Liver (tissue), 9 donors: ENCODE measurements around the gene TMEM86A. TPM values are rescaled to one million over a fixed set of nuclear protein-coding genes. Genes with fewer than 3 reads are reported as not detected.

ENCODE experiments used
- DNase-seq: peaks from one replicate; pipeline ENCODE4 v3.0.0-alpha.2; 2017; ENCODE audit warnings: low spot score
- H3K27ac ChIP-seq, 2 donors: one replicate each; pipeline ENCODE4 v1.7.0; 2013; ENCODE audit warnings: inconsistent platforms in 2 of 2, low read length in 2 of 2, control low read depth in 1 of 2, low read depth in 1 of 2, mild to moderate bottlenecking in 1 of 2
- H3K27me3 ChIP-seq, 4 donors: one replicate each; pipeline versions ENCODE4 v1.6.1 to v1.7.0; 2013; ENCODE audit warnings: low read length in 3 of 4, inconsistent platforms in 1 of 4, mild to moderate bottlenecking in 1 of 4, moderate library complexity in 1 of 4; ENCODE audit not compliant: control insufficient read depth in 4 of 4, insufficient read depth in 4 of 4
- H3K36me3 ChIP-seq, 4 donors: one replicate each; pipeline versions ENCODE4 v1.6.1 to v1.7.0; 2013; ENCODE audit warnings: low read length in 3 of 4, mild to moderate bottlenecking in 3 of 4, low read depth in 1 of 4, moderate library complexity in 1 of 4; ENCODE audit not compliant: control insufficient read depth in 4 of 4, insufficient read depth in 3 of 4
- H3K4me1 ChIP-seq, 4 donors: one replicate each; pipeline versions ENCODE4 v1.6.1 to v1.7.0; 2013; ENCODE audit warnings: low read length in 3 of 4, mild to moderate bottlenecking in 3 of 4, moderate library complexity in 1 of 4; ENCODE audit not compliant: control insufficient read depth in 4 of 4, insufficient read depth in 4 of 4
- H3K4me3 ChIP-seq, 3 donors: one replicate each; pipeline versions ENCODE4 v1.6.1 to v1.7.0; 2013; ENCODE audit warnings: low read length in 3 of 3, control low read depth in 1 of 3, low read depth in 1 of 3, mild to moderate bottlenecking in 1 of 3
- H3K9ac ChIP-seq, 2 donors: one replicate each; pipeline ENCODE4 v1.7.0; 2013; ENCODE audit warnings: low read length in 2 of 2, mild to moderate bottlenecking in 2 of 2, moderate library complexity in 2 of 2, control low read depth in 1 of 2, low read depth in 1 of 2
- H3K9me3 ChIP-seq, 4 donors: one replicate each; pipeline versions ENCODE4 v1.6.1 to v1.7.0; 2013; ENCODE audit warnings: low read length in 3 of 4; ENCODE audit not compliant: control insufficient read depth in 4 of 4
- ATF3 ChIP-seq: IDR thresholded peaks from 2 replicates; pipeline ENCODE4 v1.6.1; 2016; ENCODE audit warnings: antibody characterized with exemption
- CTCF ChIP-seq: fragments of 150-350 bp; IDR thresholded peaks from 2 replicates; pipeline ENCODE4 v1.5.1; 2017; ENCODE audit warnings: improper control_type of control experiment, low read depth, low read length; ENCODE audit not compliant: missing input control
- EGR1 ChIP-seq, 2 donors: IDR thresholded peaks; 2 replicates each; pipeline ENCODE4 v1.6.1; 2016 to 2018; ENCODE audit warnings: antibody characterized with exemption in 2 of 2, low read depth in 2 of 2
- FOXA1 ChIP-seq: IDR thresholded peaks from 2 replicates; pipeline ENCODE4 v1.6.1; 2016; ENCODE audit warnings: antibody characterized with exemption
- FOXA2 ChIP-seq: IDR thresholded peaks from 2 replicates; pipeline ENCODE4 v1.6.1; 2016; ENCODE audit warnings: antibody characterized with exemption
- GABPA ChIP-seq, 2 donors: IDR thresholded peaks in 1 of 2; conservative IDR thresholded peaks in 1 of 2; 2 replicates each; pipeline ENCODE4 v1.6.1; 2016; ENCODE audit warnings: antibody characterized with exemption in 2 of 2, mild to moderate bottlenecking in 1 of 2, moderate library complexity in 1 of 2
- HNF4A ChIP-seq, 2 donors: conservative IDR thresholded peaks; 2 replicates each; pipeline ENCODE4 v1.6.1; 2016; ENCODE audit warnings: antibody characterized with exemption in 2 of 2, mild to moderate bottlenecking in 2 of 2
- HNF4G ChIP-seq: IDR thresholded peaks from 2 replicates; pipeline ENCODE4 v1.6.1; 2016; ENCODE audit warnings: antibody characterized with exemption
- JUND ChIP-seq, 2 donors: IDR thresholded peaks; 2 replicates each; pipeline ENCODE4 v1.6.1; 2016; ENCODE audit warnings: antibody characterized with exemption in 2 of 2
- MAX ChIP-seq: IDR thresholded peaks from 2 replicates; pipeline ENCODE4 v1.6.1; 2016; ENCODE audit warnings: antibody characterized with exemption
- RAD21 ChIP-seq, 2 donors: IDR thresholded peaks; 2 replicates each; pipeline ENCODE4 v1.6.1; 2016; ENCODE audit warnings: antibody characterized with exemption in 2 of 2, mild to moderate bottlenecking in 2 of 2
- REST ChIP-seq: IDR thresholded peaks from 2 replicates; pipeline ENCODE4 v1.6.1; 2016; ENCODE audit warnings: antibody characterized with exemption, mild to moderate bottlenecking
- RXRA ChIP-seq, 2 donors: IDR thresholded peaks; 2 replicates each; pipeline ENCODE4 v1.6.1; 2017 to 2018; ENCODE audit warnings: antibody characterized with exemption in 2 of 2, mild to moderate bottlenecking in 1 of 2
- SP1 ChIP-seq: IDR thresholded peaks from 2 replicates; pipeline ENCODE4 v1.6.1; 2018; ENCODE audit warnings: antibody characterized with exemption, mild to moderate bottlenecking
- TAF1 ChIP-seq: conservative IDR thresholded peaks from 2 replicates; pipeline ENCODE4 v1.6.1; 2016; ENCODE audit warnings: antibody characterized with exemption, mild to moderate bottlenecking
- YY1 ChIP-seq: IDR thresholded peaks from 2 replicates; pipeline ENCODE4 v1.6.1; 2016; ENCODE audit warnings: antibody characterized with exemption, mild to moderate bottlenecking
- WGBS: extraction: QIAGEN DNeasy Blood & Tissue Kit; methylation state at CpG from one replicate; pipeline ENCODE4 v1.1.7; 2013; 5-methylcytosine and 5-hydroxymethylcytosine counted together
- polyA plus RNA-seq, 2 donors: library from polyadenylated mRNA; stranded (reverse) in 1 of 2; unstranded in 1 of 2; fragments of 200-250 nt in 1 of 2; fragments of >200 nt in 1 of 2; fragmentation: Nextera tagmentation in 1 of 2; extraction: Ambion mirVana in 1 of 2; gene quantifications; one replicate each; pipeline versions ENCODE4 v1.2.1 to v1.2.3, GENCODE V29; 2013 to 2015
- total RNA-seq, 2 donors: library from RNA; depleted of rRNA; stranded (reverse); fragments of >200 nt; gene quantifications; one replicate each; pipeline ENCODE4 v1.2.3, GENCODE V29; 2014
- donor health status: healthy.
- donor health status: healthy.
- donor health status: healthy.
- donor health status: healthy.
- donor health status: healthy.

Gene TMEM86A
- total and polyA plus RNA-seq, 4 donors, result 1.8 to 2.7 (median 2.0) TPM

GRCh38 chr11:18745251-18745650, 46.7 kb downstream of the TMEM86A start:
- H3K4me3 ChIP-seq, result no peak overlapping the region
- H3K27ac ChIP-seq, result no peak overlapping the region
- no peaks in the 10 kb centered on the region for H3K27me3 ChIP-seq
- H3K9ac ChIP-seq, result no peak overlapping the region
- H3K36me3 ChIP-seq, result no peaks in the 10 kb centered on the region
- no peak for DNase-seq
- H3K9me3 ChIP-seq, result no peaks in the 10 kb centered on the region
- H3K4me1 ChIP-seq, result no peaks in the 10 kb centered on the region
- 83% methylated on average over 6 of the region's 6 CpGs for WGBS
- TF ChIP-seq REST, result no peak
- no peak for TF ChIP-seq JUND (IDR thresholded peaks at IDR 0.05)
- no peak for TF ChIP-seq FOXA2
- TF ChIP-seq GABPA (IDR thresholded peaks at IDR 0.05 in 1 of 2, conservative IDR thresholded peaks at IDR 0.05 in 1 of 2), result no peak
- no peak for TF ChIP-seq MAX
- TF ChIP-seq RXRA (IDR thresholded peaks at IDR 0.05), result no peak
- no peak for TF ChIP-seq EGR1 (IDR thresholded peaks at IDR 0.05; ENCODE audit: low read depth in 2 of 2)
- no peak for TF ChIP-seq YY1
- no peak for TF ChIP-seq ATF3
- no peak for TF ChIP-seq RAD21 (IDR thresholded peaks at IDR 0.05)

- no peak overlapping the region for H3K9ac ChIP-seq
- 86% methylated on average over 13 of the region's 13 CpGs for WGBS
- no peak overlapping the region for H3K27ac ChIP-seq
- H3K27me3 ChIP-seq, result no peaks in the 10 kb centered on the region
- H3K4me3 ChIP-seq, result no peak overlapping the region
- H3K36me3 ChIP-seq, result no peaks in the 10 kb centered on the region
- no peaks in the 10 kb centered on the region for H3K4me1 ChIP-seq
- no peaks in the 10 kb centered on the region for H3K9me3 ChIP-seq
- DNase-seq, result no peak
- TF ChIP-seq FOXA1 (no peak), GABPA (IDR thresholded peaks at IDR 0.05 in 1 of 2, conservative IDR thresholded peaks at IDR 0.05 in 1 of 2) (no peak), REST (no peak), MAX (no peak), JUND (IDR thresholded peaks at IDR 0.05) (no peak), YY1 (no peak), CTCF (no peak), TAF1 (no peak), HNF4A (conservative IDR thresholded peaks at IDR 0.05) (no peak), FOXA2 (no peak), ATF3 (no peak), HNF4G (no peak), RXRA (IDR thresholded peaks at IDR 0.05) (no peak), SP1 (no peak), EGR1 (IDR thresholded peaks at IDR 0.05; ENCODE audit: low read depth in 2 of 2) (no peak)
Measured at GRCh38 chr11:18748766-18749365, 50.3 kb downstream of the TMEM86A start.
